Renal cortex interstitium (tissue), 3 donors: ENCODE measurements around the gene IFT25. TPM values are rescaled to one million over a fixed set of nuclear protein-coding genes. Genes with fewer than 3 reads are reported as not detected.

Experiments
- polyA plus RNA-seq, 3 donors: library from polyadenylated mRNA; unstranded; fragments of 120-200 nt; gene quantifications; one replicate each; pipeline ENCODE4 v1.2.1, GENCODE V29; 2013; ENCODE audit not compliant: insufficient read length in 3 of 3

Gene IFT25
- polyA plus RNA-seq, 3 donors = 44.7 to 56.1 (median 53.2) TPM

Other genes with a start within 250 kb of the IFT25 start
- 1 to 10 TPM; 2.2 to 4.8 (median 3.2) TPM for gene GLIS1, start 206.5 kb downstream of the IFT25 start, polyA plus RNA-seq
- 10 to 100 TPM; 26.8 to 33.6 (median 28.7) TPM for gene NDC1, start 107.4 kb downstream of the IFT25 start, polyA plus RNA-seq
- 10 to 100 TPM; 31.5 to 33.4 (median 32.8) TPM for gene YIPF1, start 55.9 kb downstream of the IFT25 start, polyA plus RNA-seq
- 1 to 10 TPM; 5.1 to 6.4 (median 5.8) TPM for gene DIO1, start 51.5 kb downstream of the IFT25 start, polyA plus RNA-seq
- gene LRRC42, start 651 bp upstream of the IFT25 start, polyA plus RNA-seq = 10 to 100 TPM; 38.2 to 46.2 (median 44.7) TPM
- under 1 TPM in 1 of 3 donors, not detected in 2; 0.07 TPM for gene LDLRAD1, start 72.5 kb upstream of the IFT25 start, polyA plus RNA-seq
- 100 to 1,000 TPM; 307 to 370 (median 331) TPM for gene TMEM59, start 107.5 kb upstream of the IFT25 start, polyA plus RNA-seq
- gene TCEANC2, start 107.9 kb upstream of the IFT25 start, polyA plus RNA-seq = 1 to 10 TPM; 7.7 to 9.2 (median 8.5) TPM
- under 1 TPM; 0.04 to 0.14 (median 0.12) TPM for gene CDCP2, start 207.3 kb upstream of the IFT25 start, polyA plus RNA-seq